GM12874 (cell line): Measurements from ENCODE around the gene SGIP1.

Experiments
- CTCF ChIP-seq: IDR thresholded peaks from 2 replicates; pipeline ENCODE4 v1.5.1; 2011; ENCODE audit warnings: low read depth, mild to moderate bottlenecking, control low read depth, low read length, moderate library complexity; ENCODE audit not compliant: insufficient read depth

Gene SGIP1

GRCh38 chr1:66648901-66649595 lies 115.1 kb downstream of the SGIP1 start:
- TF ChIP-seq CTCF: no peak

GRCh38 chr1:66652556-66652955 lies 118.6 kb downstream of the SGIP1 start:
- TF ChIP-seq CTCF: no peak

- no peak for TF ChIP-seq CTCF
Observed at GRCh38 chr1:66654643-66655042, 120.7 kb downstream of the SGIP1 start.

- TF ChIP-seq CTCF: no peak
Observed at GRCh38 chr1:66671455-66671854, 137.5 kb downstream of the SGIP1 start.

GRCh38 chr1:66676613-66677298 lies 142.8 kb downstream of the SGIP1 start:
- no peak for TF ChIP-seq CTCF

- TF ChIP-seq CTCF: no peak
Observed at GRCh38 chr1:66678146-66678545, 144.2 kb downstream of the SGIP1 start.

DNA sequence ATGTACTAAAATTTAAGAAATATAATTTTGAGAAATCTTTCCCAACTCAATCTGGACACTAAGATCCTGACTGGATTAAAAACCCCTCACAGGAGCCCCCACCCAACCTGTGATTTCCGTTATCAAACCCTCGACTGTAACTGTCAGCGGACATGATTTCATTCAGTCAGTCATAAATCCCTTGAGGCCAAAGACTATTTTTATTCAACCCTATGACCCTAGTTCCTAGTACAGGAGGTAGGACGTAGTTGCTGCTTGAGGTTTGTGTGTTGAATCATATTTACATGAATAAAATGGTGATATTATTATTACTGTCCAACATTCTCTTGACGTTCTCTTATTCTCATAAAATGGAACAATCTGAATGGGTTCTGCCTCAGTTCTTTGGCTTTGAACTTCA lies 145.2 kb downstream of the SGIP1 start:
- TF ChIP-seq CTCF: no peak
